A549 (cell line): ENCODE data around the gene ARSD. TPM values are rescaled to one million over a fixed set of nuclear protein-coding genes. Genes with fewer than 3 reads are reported as not detected.
"Not testable (repeated sequence)": the region's sequence is repeated elsewhere in the genome, so short reads cannot be mapped to it uniquely, and the experiment has no call there.

Experiments used
- ATAC-seq, 2 experiments: fragments of 200-7000 bp in 1 of 2; fragments of >200 bp in 1 of 2; cut with Nextera tagmentation in 1 of 2; cut with Tn5 transposase in 1 of 2; 3 replicates each; pipeline versions ENCODE4 v1.8.0 to v1.9.1; 2018 to 2020; ENCODE audit warnings: mild to moderate bottlenecking in 1 of 2, moderate library complexity in 1 of 2
- CTCF ChIA-PET: fragments of 300-600 bp; sonication (Branson Sonifier 250); formaldehyde crosslinking; extraction: SDS; loops from one replicate; lab custom pipeline; 2021; ENCODE audit warnings: antibody characterized with exemption, inconsistent platforms; lab: Yijun Ruan, JAX
- POLR2A ChIA-PET: fragments of 350-600 bp; formaldehyde crosslinking; extraction: SDS; loops from one replicate; lab custom pipeline; 2021; ENCODE audit warnings: antibody characterized with exemption, inconsistent platforms; lab: Yijun Ruan, JAX
- DNase-seq, 2 experiments: peaks; one replicate each; pipeline versions ENCODE4 v3.0.0 to v3.0.0-alpha.2; 2011 to 2016; ENCODE audit warnings: low read depth in 1 of 2, low spot score in 1 of 2
- FAIRE-seq: peaks from 2 replicates; lab custom pipeline; 2011; peaks lifted over from hg19 to GRCh38; lab: Jason Lieb, UNC
- H3K27ac ChIP-seq, 2 experiments: fragments of >200 bp; sonication (Bioruptor Twin); formaldehyde crosslinking; 3 replicates each; pipeline ENCODE4 v1.5.1; 2016 to 2017
- H3K4me1 ChIP-seq: fragments of >200 bp; sonication (Bioruptor Twin); formaldehyde crosslinking; 3 replicates; pipeline ENCODE4 v1.6.1; 2016
- H3K4me2 ChIP-seq: fragments of >200 bp; sonication (Bioruptor Twin); formaldehyde crosslinking; 3 replicates; pipeline ENCODE4 v1.6.1; 2016
- H3K4me3 ChIP-seq: fragments of >200 bp; sonication (Bioruptor Twin); formaldehyde crosslinking; 3 replicates; pipeline ENCODE4 v1.5.1; 2016
- H3K9me3 ChIP-seq: fragments of >200 bp; sonication (Bioruptor Twin); formaldehyde crosslinking; 3 replicates; pipeline ENCODE4 v1.6.1; 2016
- CHD4 ChIP-seq: fragments of 200-600 bp; sonication (generic); IDR thresholded peaks from 2 replicates; pipeline ENCODE4 v1.6.1; 2016; ENCODE audit warnings: antibody characterized with exemption, mild to moderate bottlenecking, borderline replicate concordance
- FOXS1 ChIP-seq: fragments of 250-450 bp; sonication (Bioruptor Pico); IDR thresholded peaks from 2 replicates; pipeline ENCODE4 v1.5.0; 2020; ENCODE audit warnings: mild to moderate bottlenecking, moderate library complexity
- JUN ChIP-seq, 2 experiments: fragments of >200 bp; sonication (Bioruptor Twin); formaldehyde crosslinking; IDR thresholded peaks; 2 replicates in 1 of 2; 3 replicates in 1 of 2; pipeline ENCODE4 v1.6.1; 2016 to 2017
- KDM1A ChIP-seq: fragments of 200-600 bp; sonication (generic); IDR thresholded peaks from 2 replicates; pipeline ENCODE4 v1.6.1; 2016; ENCODE audit warnings: low read depth, mild to moderate bottlenecking
- KDM5A ChIP-seq: fragments of 200-600 bp; sonication (generic); IDR thresholded peaks from 2 replicates; pipeline ENCODE4 v1.6.1; 2016; ENCODE audit warnings: antibody characterized with exemption, mild to moderate bottlenecking
- MAZ ChIP-seq: fragments of 150-350 bp; IDR thresholded peaks from 2 replicates; pipeline ENCODE4 v1.6.1; 2014; ENCODE audit warnings: antibody characterized with exemption, low read depth, low read length, borderline replicate concordance
- PHF8 ChIP-seq: fragments of 200-600 bp; sonication (generic); IDR thresholded peaks from 2 replicates; pipeline ENCODE4 v1.6.1; 2016; ENCODE audit warnings: low read depth, mild to moderate bottlenecking, antibody characterized with exemption, moderate library complexity, borderline replicate concordance
- RAD21 ChIP-seq, 2 experiments: fragments of >200 bp in 1 of 2; sonication (Bioruptor Twin) in 1 of 2; formaldehyde crosslinking in 1 of 2; IDR thresholded peaks in 1 of 2; conservative IDR thresholded peaks in 1 of 2; 2 replicates in 1 of 2; 3 replicates in 1 of 2; pipeline ENCODE4 v1.6.1; 2012 to 2018; ENCODE audit warnings: inconsistent platforms in 1 of 2
- RARB ChIP-seq: fragments of 250-450 bp; sonication (Bioruptor Pico); IDR thresholded peaks from 2 replicates; pipeline ENCODE4 v1.8.0; 2021; ENCODE audit warnings: mild to moderate bottlenecking, moderate library complexity
- RFX5 ChIP-seq: fragments of 450-650 bp; IDR thresholded peaks from 2 replicates; pipeline ENCODE4 v1.7.1; 2014; ENCODE audit warnings: antibody characterized with exemption, mild to moderate bottlenecking, moderate library complexity
- SMC3 ChIP-seq: fragments of >200 bp; sonication (Bioruptor Twin); formaldehyde crosslinking; IDR thresholded peaks from 3 replicates; pipeline ENCODE4 v1.6.1; 2018; ENCODE audit warnings: inconsistent platforms
- TFCP2L1 ChIP-seq: fragments of 250-450 bp; sonication (Bioruptor Pico); IDR thresholded peaks from 2 replicates; pipeline ENCODE4 v1.5.0; 2021; ENCODE audit warnings: mild to moderate bottlenecking
- ZFP36 ChIP-seq: fragments of 450-650 bp; IDR thresholded peaks from 2 replicates; pipeline ENCODE4 v1.6.1; 2014; ENCODE audit warnings: borderline replicate concordance; ENCODE audit not compliant: partially characterized antibody
- ZNF302 ChIP-seq: fragments of 250-450 bp; sonication (Bioruptor Pico); IDR thresholded peaks from 2 replicates; pipeline ENCODE4 v1.9.0; 2021; ENCODE audit warnings: inconsistent platforms, mild to moderate bottlenecking, moderate library complexity
- WGBS: methylation state at CpG from one replicate; pipeline ENCODE4 v1.1.6; 2017; ENCODE audit errors: missing lambda C conversion rate; 5-methylcytosine and 5-hydroxymethylcytosine counted together
- polyA plus RNA-seq, 4 experiments: library from polyadenylated mRNA; depleted of rRNA in 3 of 4; stranded (reverse); fragments of >200 nt; fragmentation: RNase III in 1 of 4; extraction: RNeasy Plus Mini Kit Qiagen cat#74134 plus additional on column Dnase treatment in 1 of 4; gene quantifications; 2 replicates in 3 of 4; 3 replicates in 1 of 4; pipeline ENCODE4 v1.2.3, GENCODE V29; 2011 to 2017
- TF ChIP-seq, protein P1 (sequence below): fragments of >200 bp; sonication (Bioruptor Twin); formaldehyde crosslinking; IDR thresholded peaks from 3 replicates; pipeline ENCODE4 v1.5.1; 2016
- TF ChIP-seq, protein P2 (sequence below): fragments of 450-650 bp; IDR thresholded peaks from 2 replicates; pipeline ENCODE4 v1.6.1; 2014; ENCODE audit warnings: antibody characterized with exemption
- TF ChIP-seq, protein P3 (sequence below): fragments of 250-450 bp; sonication (Bioruptor Pico); IDR thresholded peaks from 2 replicates; pipeline ENCODE4 v1.5.0; 2020; ENCODE audit warnings: low read depth, mild to moderate bottlenecking, moderate library complexity

Gene ARSD
- polyA plus RNA-seq, 2 of the 4 experiments (the other 2 are of a cell fraction) = 9.9 to 17.4 TPM

DNA sequence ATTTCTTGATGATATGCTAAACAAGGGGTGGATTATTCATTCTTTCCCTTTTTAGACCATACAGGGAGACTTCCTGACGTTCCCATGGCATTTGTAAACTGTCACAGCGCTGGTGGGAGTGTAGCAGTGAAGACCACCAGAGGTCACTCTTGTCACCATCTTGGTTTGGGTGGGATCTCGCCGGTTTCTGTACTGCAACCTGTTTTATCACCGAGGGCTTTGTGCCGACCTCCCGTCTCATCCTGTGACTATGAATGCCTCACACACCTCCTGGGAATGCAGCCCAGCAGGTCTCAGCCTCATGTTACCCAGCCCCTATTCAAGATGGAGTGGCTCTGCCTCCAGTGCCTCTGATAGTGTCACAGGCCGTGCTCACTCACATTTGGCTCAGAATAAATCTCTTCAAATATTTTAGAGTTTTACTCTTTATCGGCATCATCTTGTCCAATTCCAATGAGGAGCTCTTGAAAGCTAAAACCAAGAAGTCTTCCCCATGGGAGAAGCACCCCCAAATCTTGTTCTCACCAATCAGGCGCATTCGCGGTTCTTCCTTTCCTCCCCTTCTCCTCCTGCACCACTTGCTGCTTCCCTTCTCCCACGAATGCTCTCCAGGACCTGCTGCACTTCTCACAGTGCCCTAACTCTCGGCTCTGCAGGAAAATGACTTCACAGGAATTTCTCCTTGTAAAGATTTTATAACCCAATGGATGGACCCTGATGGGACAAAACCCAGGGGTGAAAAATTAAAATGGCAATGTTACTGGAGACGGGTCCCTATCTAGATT, 39.2 kb downstream of the ARSD start:
- H3K9me3 ChIP-seq, FAIRE-seq, DNase-seq: not testable (repeated sequence)
- CTCF ChIA-PET = interaction anchor here (0.7 to 1.0 kb wide), 5 partner anchors 9 to 79 kb away, joined by 3 to 5 read pairs (median 3); no protein-coding TSS in a partner anchor
- Histone ChIP-seq H3K4me2 (peak overlapping the region; percentile 91), H3K4me3 (peak overlapping the region; percentile 43)
- ATAC-seq = peak; percentile 47 to 87; a peak in 4 of 6 replicates
- peak; percentile 51 for TF ChIP-seq SMC3
- TF ChIP-seq, protein P1, sequence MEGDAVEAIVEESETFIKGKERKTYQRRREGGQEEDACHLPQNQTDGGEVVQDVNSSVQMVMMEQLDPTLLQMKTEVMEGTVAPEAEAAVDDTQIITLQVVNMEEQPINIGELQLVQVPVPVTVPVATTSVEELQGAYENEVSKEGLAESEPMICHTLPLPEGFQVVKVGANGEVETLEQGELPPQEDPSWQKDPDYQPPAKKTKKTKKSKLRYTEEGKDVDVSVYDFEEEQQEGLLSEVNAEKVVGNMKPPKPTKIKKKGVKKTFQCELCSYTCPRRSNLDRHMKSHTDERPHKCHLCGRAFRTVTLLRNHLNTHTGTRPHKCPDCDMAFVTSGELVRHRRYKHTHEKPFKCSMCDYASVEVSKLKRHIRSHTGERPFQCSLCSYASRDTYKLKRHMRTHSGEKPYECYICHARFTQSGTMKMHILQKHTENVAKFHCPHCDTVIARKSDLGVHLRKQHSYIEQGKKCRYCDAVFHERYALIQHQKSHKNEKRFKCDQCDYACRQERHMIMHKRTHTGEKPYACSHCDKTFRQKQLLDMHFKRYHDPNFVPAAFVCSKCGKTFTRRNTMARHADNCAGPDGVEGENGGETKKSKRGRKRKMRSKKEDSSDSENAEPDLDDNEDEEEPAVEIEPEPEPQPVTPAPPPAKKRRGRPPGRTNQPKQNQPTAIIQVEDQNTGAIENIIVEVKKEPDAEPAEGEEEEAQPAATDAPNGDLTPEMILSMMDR = peak; percentile 45; the same call in 2 of the 3 replicates
- peak; percentile 53 to 54 for TF ChIP-seq RAD21 (conservative IDR thresholded peaks at IDR 0.05 in 1 of 2, IDR thresholded peaks at IDR 0.05 in 1 of 2)
- TF ChIP-seq, all 56 proteins: peak for 3; not testable (repeated sequence) for 53
- H3K4me1 ChIP-seq, POLR2A ChIA-PET: not testable (repeated sequence)
- WGBS = 44% methylated on average over 15 of the region's 15 CpGs
- H3K27ac ChIP-seq = peak overlapping the region; percentile 37 to 66; a peak in 5 of 6 replicates

DNA sequence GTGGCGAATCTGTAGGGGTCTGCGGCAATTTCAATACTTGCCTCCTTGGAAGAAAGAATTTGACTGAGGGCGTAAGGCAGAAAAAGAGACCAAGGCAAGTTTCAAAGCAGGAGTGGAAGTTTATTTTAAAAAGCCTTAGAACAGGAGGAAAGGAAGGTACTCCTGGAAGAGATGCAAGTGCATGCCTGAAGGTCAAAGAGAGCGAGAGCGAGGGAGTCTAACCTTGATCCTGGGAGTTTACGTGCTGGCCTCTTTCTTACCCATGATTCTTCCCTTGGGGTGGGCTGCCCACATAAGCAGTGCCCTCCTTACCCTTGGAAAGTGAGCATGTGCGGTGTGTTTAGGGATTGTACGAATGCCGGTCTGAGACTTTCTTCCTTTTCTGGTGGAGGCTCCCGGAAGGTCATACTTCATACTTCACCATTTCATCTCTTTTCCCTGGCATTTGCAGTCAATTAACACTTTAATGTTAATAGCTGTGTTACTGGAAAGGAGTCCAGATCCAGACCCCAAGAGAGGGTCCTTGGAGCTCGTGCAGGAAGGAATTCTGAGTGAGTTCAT, 40.0 kb downstream of the ARSD start:
- no peak for FAIRE-seq

DNA sequence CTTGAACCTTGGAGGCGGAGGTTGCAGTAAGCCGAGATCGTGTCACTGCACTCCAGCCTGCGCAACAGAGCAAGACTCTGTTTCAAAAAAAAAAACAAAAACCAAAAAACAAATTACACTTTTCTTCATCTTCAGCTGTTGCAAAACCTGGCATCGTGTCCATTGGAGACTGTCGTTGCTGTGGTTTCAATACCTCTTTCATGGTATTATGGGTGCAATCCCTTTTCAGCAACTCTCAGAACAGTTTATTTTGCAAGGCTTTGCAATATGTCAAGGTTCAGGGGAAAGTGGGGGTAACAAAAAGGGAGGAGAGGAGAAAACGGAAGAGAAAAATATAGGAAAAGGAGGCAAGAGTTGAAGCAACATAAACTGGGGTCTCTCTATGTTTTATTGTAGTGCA, 40.8 kb downstream of the ARSD start:
- no peak for TF ChIP-seq PHF8
- no peak for TF ChIP-seq JUN (IDR thresholded peaks at IDR 0.05)
- no peak for TF ChIP-seq KDM1A
- TF ChIP-seq TFCP2L1 (CRISPR knock-in tag) = no peak
- no peak for TF ChIP-seq MAZ
- no peak for TF ChIP-seq FOXS1 (CRISPR knock-in tag)
- TF ChIP-seq CHD4 = no peak
- TF ChIP-seq RAD21 (conservative IDR thresholded peaks at IDR 0.05 in 1 of 2, IDR thresholded peaks at IDR 0.05 in 1 of 2) = no peak
- TF ChIP-seq ZNF302 (CRISPR knock-in tag) = no peak
- TF ChIP-seq, protein P2, sequence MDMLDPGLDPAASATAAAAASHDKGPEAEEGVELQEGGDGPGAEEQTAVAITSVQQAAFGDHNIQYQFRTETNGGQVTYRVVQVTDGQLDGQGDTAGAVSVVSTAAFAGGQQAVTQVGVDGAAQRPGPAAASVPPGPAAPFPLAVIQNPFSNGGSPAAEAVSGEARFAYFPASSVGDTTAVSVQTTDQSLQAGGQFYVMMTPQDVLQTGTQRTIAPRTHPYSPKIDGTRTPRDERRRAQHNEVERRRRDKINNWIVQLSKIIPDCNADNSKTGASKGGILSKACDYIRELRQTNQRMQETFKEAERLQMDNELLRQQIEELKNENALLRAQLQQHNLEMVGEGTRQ = no peak
- no peak for TF ChIP-seq RARB (CRISPR knock-in tag)
- TF ChIP-seq ZFP36 = no peak
- TF ChIP-seq, all 56 proteins: peak for 0
- 89% methylated on average over 7 of the region's 7 CpGs for WGBS
- CTCF ChIA-PET = no interaction called here
- Histone ChIP-seq H3K4me2 (no peak overlapping the region), H3K4me1 (0 out of 3 replicates have a peak, but pooled peaks cover 3% of the 10 kb centered on the region), H3K9me3 (no peaks in the 10 kb centered on the region), H3K4me3 (no peak overlapping the region), H3K27ac (no peak overlapping the region)
- FAIRE-seq (no peak), DNase-seq (no peak), ATAC-seq (no peak)
- POLR2A ChIA-PET = no interaction called here

More for the DNA sequence above, 40.0 kb downstream of the ARSD start:
- 0 out of 3 replicates have a peak, but pooled peaks cover 3% of the 10 kb centered on the region for H3K4me1 ChIP-seq
- peak overlapping the region; percentile 91 for H3K4me2 ChIP-seq
- H3K27ac ChIP-seq = peak overlapping the region; percentile 37 to 66; a peak in 5 of 6 replicates
- TF ChIP-seq, protein P3, sequence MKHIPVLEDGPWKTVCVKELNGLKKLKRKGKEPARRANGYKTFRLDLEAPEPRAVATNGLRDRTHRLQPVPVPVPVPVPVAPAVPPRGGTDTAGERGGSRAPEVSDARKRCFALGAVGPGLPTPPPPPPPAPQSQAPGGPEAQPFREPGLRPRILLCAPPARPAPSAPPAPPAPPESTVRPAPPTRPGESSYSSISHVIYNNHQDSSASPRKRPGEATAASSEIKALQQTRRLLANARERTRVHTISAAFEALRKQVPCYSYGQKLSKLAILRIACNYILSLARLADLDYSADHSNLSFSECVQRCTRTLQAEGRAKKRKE (CRISPR knock-in tag) = no peak
- TF ChIP-seq, protein P1 = no peak
- TF ChIP-seq RFX5 = no peak
- no peak for TF ChIP-seq KDM5A
- CTCF ChIA-PET = interaction anchor here (0.7 to 1.0 kb wide), 4 partner anchors 11 to 80 kb away, joined by 3 to 5 read pairs (median 3); no protein-coding TSS in a partner anchor
- 54% methylated on average over 11 of the region's 11 CpGs for WGBS
- H3K4me3 ChIP-seq = peak overlapping the region; percentile 43
- peak; percentile 56 to 58; a peak in 4 of 6 replicates for ATAC-seq
- no peak for DNase-seq
- POLR2A ChIA-PET = no interaction called here
- H3K9me3 ChIP-seq = no peaks in the 10 kb centered on the region
